Skin epidermis (tissue), 12 donors: ENCODE data around the gene LAMA4.
"Not testable (repeated sequence)": the region's sequence is repeated elsewhere in the genome, so short reads cannot be mapped to it uniquely, and the experiment has no call there.

Source experiments
- H3K27ac ChIP-seq, 21 experiments: fragments of 200-600 bp; sonication (generic) in 11 of 21; one replicate each; pipeline ENCODE4 v1.5.0; 2020; ENCODE audit warnings: mild to moderate bottlenecking in 3 of 21, inconsistent platforms in 2 of 21, moderate library complexity in 2 of 21
- H3K4me3 ChIP-seq, 7 experiments: fragments of 200-600 bp; sonication (generic) in 2 of 7; one replicate each; pipeline ENCODE4 v1.5.0; 2020; ENCODE audit warnings: inconsistent platforms in 2 of 7, mild to moderate bottlenecking in 2 of 7, moderate library complexity in 1 of 7

LAMA4 gene

GRCh38 chr6:112221981-112222852 is 32.1 kb downstream of the LAMA4 start:
- no peak overlapping the region for H3K4me3 ChIP-seq
- H3K27ac ChIP-seq = peak overlapping the region in 18 of 21 experiments; percentile 10 to 81 (median 62)

GRCh38 chr6:112221561-112221960 is 32.8 kb downstream of the LAMA4 start:
- H3K27ac ChIP-seq = peak overlapping the region in 10 of 21 experiments; percentile 20 to 81 (median 35)
- no peak overlapping the region for H3K4me3 ChIP-seq

DNA sequence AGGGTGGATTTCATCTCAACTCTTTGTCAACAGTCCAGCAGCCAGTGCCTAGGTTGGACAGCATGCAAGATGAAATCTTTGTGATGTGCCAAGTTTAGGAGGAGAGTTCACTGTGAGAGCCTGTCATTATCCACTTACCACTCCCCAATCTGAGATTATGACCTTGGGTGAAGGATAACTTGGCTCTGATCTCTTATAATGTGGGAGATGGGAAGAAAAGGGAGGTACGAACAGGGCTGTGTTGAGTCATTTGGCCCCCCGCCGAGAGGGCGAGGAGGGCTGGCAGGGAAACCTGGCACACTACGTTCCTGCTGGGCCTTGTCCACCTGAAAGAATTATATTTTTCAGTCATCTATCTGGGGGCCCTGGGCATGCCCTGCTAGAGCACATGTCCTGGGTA is 35.8 kb downstream of the LAMA4 start:
- H3K4me3 ChIP-seq = no peak overlapping the region
- peak overlapping the region in 8 of 21 experiments; percentile 6 to 50 (median 34) for H3K27ac ChIP-seq

DNA sequence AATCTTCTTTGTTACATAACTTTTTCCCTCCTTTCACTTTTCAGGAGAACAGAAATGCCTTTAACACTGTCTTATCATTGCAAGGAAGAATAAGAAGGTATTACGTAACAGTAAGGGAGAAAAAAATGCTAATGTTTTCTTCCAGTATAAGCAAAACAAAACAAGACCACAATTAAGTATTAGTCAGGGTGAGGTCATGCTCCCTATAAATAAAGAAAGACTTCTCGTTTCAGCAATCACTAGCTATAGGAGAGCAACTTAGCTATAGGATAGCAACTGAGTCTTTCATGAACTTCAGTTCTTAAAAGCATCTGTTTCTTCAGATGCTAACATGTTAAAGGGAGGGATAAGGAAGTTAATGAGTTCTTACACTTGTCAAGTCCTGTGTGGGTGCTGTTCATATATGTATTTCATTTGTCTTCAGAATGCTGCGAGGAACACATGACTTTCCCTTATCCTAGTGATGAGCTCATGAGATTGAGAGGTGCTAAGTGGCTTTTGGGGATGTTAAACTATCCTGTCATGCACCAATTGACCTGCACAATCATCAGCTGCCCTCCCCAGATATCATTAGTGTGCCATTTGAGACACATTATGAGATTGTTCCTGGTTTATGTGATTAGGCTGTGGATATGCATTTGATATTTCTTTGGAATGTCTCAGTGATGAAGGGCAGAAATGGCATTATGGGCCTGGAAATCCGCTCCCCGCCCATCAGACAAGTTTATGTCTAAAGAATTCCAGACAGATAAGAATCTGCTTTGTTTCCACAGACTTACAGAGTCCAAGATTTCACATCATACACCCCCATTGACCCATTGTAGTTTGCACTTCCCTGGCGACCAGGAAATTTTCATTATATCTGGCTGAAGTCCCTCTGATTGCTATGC is 37.5 kb downstream of the LAMA4 start:
- Histone ChIP-seq H3K27ac (peak overlapping the region in 4 of 21 experiments; percentile 8 to 48 (median 28)), H3K4me3 (no peak overlapping the region)

DNA sequence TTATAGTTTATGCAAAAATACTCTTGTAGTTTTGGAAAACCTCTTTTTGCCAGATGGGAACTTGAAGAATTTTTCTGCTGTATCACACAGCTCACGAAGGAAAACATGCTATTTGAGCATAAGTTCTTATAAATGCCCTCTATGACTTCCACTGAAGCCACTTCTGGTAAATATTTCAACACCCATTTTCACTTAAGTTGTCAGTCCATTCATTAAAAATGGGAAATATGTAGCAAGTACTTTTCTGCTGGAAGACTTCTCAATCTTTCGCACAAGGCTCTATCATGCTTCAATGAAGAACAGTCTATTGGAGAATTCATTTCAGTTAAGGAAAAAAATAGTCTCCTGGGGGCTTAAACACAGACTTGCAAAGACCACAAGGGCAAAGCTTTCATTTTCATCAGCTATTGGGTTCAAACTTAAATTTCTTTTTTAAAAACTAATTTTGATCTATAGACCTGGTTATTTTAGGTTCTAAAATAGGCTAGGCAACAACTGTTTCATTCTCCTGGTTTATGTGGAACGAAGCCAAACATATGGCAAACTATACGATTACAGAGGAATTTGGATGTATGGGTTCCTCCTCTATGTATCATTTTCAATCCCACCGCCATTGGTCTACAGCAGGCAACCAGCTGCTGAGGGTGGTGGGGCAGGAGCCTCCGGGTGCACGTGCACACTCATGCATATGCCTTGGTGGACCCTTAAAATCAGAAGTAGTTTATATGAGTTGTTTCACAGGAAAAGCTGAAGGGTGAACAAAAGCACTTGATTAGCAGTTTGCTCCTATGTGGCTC is 38.7 kb downstream of the LAMA4 start:
- peak overlapping the region in 1 of 21 experiments; percentile 48 for H3K27ac ChIP-seq
- H3K4me3 ChIP-seq = no peak overlapping the region

GRCh38 chr6:112214739-112215269 is 39.6 kb downstream of the LAMA4 start:
- no peak overlapping the region for H3K4me3 ChIP-seq
- H3K27ac ChIP-seq = peak overlapping the region in 1 of 21 experiments; percentile 3

GRCh38 chr6:112210852-112211251 is 43.5 kb downstream of the LAMA4 start:
- Histone ChIP-seq H3K27ac (no peak overlapping the region), H3K4me3 (no peak overlapping the region)

- no peak overlapping the region for H3K4me3 ChIP-seq
- H3K27ac ChIP-seq = no peak overlapping the region
Observed at GRCh38 chr6:112209131-112209530, 45.2 kb downstream of the LAMA4 start.

GRCh38 chr6:112207776-112208175 is 46.6 kb downstream of the LAMA4 start:
- Histone ChIP-seq H3K4me3 (no peak overlapping the region), H3K27ac (no peak overlapping the region)

DNA sequence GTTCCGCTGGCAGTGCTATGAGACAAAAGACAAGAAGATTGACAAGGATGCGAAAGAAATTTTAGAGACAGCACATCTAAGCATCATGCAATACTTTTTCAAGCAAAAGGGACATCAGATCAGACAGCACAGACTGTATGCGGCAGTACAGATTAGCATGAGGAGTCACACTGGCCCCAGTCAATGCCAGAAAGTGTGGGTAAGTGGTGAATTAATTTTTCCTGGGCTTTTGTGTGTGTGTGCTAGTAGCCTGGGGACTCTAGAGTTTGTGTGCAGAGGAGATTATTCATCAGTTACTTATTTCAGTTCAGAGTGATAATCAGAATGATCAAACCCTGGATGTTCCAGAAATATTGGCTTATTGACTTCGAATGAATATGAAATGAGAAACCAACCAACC is 47.2 kb downstream of the LAMA4 start:
- Histone ChIP-seq H3K4me3 (no peak overlapping the region), H3K27ac (peak overlapping the region in 1 of 21 experiments; percentile 13)

- H3K27ac ChIP-seq = peak overlapping the region in 3 of 21 experiments; percentile 16 to 38 (median 28)
- H3K4me3 ChIP-seq = no peak overlapping the region
Observed at GRCh38 chr6:112206110-112206458, 48.3 kb downstream of the LAMA4 start.

GRCh38 chr6:112205427-112206109 is 48.8 kb downstream of the LAMA4 start:
- Histone ChIP-seq H3K4me3 (no peak overlapping the region), H3K27ac (peak overlapping the region in 4 of 21 experiments; percentile 16 to 38 (median 30))

DNA sequence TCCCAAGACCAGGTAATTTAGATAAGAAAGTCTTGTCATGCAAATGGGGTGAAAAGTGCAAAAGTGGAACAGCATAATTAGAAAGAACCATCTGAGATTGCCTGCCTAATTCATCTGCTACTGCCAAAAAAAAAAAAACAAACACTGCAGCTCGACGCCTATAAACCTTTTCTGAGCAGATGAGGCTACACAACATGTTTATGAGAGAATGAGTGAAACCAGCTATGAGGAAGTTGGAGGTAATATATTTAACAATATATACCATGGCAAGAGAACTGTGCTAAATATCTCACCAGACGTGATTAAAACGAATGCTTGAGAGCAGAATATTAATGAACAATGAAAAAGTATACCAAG is 50.0 kb downstream of the LAMA4 start:
- peak overlapping the region in 3 of 21 experiments; percentile 26 to 49 (median 48) for H3K27ac ChIP-seq
- H3K4me3 ChIP-seq = no peak overlapping the region

DNA sequence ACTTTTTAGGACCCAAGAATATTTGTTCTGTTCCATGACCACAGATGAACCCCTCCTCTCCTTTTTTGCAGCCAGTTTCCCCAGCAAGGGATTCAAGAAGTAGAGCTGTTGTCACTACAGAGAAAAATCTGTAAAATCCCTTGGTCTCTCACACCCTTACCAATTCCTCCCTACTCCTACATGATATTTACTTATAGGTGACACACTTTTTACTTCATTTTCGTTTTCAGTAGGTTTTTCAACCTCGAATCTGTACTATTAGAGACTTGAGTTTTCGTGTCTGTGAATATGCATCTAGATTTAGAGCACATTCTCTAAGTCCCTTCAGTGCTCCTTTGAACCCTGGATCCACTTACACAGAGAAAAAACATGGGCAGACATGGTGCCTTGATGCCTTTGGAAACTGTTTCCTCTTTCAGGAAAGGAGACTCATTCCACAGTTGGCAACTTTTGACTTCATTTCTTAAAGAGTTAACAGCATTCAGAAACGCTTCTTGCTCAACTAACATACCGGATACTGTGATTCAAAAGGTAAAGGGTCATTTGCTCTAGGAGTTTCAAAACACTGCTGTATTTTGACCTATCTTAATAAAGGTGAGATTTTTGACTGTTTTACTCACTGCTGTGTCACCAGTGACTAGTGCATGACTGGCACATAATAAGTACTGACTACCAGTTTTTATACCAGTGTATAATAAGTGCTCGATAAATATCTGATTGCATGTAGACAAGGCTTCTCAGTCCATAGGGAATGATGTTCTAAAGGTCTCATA is 50.6 kb downstream of the LAMA4 start:
- Histone ChIP-seq H3K4me3 (no peak overlapping the region), H3K27ac (peak overlapping the region in 8 of 21 experiments; percentile 1 to 61 (median 40))

DNA sequence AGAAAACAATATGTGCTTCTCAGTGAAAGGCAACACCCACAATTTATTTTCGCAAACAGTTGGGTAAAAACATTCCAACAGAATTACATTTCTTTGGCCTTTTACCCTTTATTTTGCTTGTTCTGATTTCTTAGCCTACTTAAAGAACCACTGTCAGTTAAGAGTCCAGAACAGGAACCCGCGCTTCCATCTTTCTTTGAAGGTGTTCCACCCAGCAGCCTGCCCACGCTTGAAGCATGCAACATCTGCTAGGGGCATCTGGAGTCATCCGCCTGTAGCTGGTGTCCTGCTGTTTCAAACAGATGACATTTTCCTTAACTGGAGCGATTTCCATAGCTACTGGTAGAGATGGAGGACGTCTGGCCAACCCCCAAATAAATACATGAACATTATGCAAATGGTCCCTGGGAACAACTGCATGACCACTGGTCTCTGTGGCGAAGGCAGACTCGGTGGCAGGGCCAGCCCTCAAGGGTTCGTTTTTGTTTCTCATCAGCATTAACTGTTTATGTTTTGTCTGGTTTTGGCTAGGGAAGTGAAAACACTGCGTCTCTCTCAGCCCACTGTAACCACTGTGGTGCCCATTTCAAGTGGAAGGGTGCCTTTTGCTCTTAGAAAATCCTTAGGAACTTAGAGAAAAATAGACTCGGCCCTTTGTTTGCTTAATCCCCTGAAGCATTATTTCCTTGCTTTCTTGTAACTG is 51.6 kb downstream of the LAMA4 start:
- H3K4me3 ChIP-seq = no peak overlapping the region

DNA sequence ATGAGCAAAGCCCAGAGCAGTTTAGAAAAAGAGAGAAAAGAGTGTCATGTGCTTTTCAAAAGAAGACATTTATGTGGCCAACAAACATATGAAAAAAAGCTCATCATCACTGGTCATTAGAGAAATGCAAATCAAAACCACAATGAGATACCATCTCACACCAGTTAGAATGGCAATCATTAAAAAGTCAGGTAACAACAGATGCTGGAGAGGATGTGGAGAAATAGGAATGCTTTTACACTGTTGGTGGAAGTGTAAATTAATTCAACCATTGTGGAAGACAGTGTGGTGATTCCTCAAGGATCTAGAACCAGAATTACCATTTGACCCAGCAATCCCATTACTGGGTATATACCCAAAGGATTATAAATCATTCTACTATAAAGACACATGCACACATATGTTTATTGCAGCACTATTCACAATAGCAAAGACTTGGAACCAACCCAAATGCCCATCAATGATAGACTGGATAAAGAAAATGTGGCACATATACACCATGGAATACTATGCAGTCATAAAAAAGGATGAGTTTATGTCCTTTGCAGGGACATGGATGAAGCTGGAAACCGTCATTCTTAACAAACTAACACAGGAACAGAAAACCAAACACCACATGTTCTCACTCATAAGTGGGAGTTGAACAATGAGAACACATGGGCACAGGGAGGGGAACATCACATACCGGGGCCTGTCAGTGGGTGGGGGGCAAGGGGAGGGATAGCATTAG is 54.0 kb downstream of the LAMA4 start:
- H3K4me3 ChIP-seq, H3K27ac ChIP-seq: not testable (repeated sequence)

More for the DNA sequence above, 51.6 kb downstream of the LAMA4 start:
- H3K27ac ChIP-seq = peak overlapping the region in 8 of 21 experiments; percentile 1 to 61 (median 32)

GRCh38 chr6:112199001-112199403 is 55.4 kb downstream of the LAMA4 start:
- Histone ChIP-seq H3K27ac (no peak overlapping the region), H3K4me3 (no peak overlapping the region)
